Esophagus muscularis mucosa (tissue), 4 donors: ENCODE results near the gene MIS18A. TPM values are rescaled to one million over a fixed set of nuclear protein-coding genes. Genes with fewer than 3 reads are reported as not detected.

ENCODE experiments used
- DNase-seq: peaks from one replicate; pipeline ENCODE4 v3.0.0-alpha.2; 2017; ENCODE audit errors: extremely low spot score
- H3K27ac ChIP-seq, 4 donors: fragments of 200-600 bp; sonication (generic); replicated peaks in 1 of 4; 1 replicate in 3 of 4; 2 replicates in 1 of 4; pipeline ENCODE4 v1.5.1; 2016 to 2019; ENCODE audit warnings: mild to moderate bottlenecking in 1 of 4
- H3K27me3 ChIP-seq, 4 donors: fragments of 200-600 bp; sonication (generic); one replicate each; pipeline versions ENCODE4 v1.5.1 to v1.6.0; 2016 to 2019
- H3K36me3 ChIP-seq, 4 donors: fragments of 200-600 bp; sonication (generic); one replicate each; pipeline ENCODE4 v1.5.1; 2016 to 2019
- H3K4me1 ChIP-seq, 4 donors: fragments of 200-600 bp; sonication (generic); one replicate each; pipeline ENCODE4 v1.5.1; 2016 to 2019
- H3K4me3 ChIP-seq, 4 donors: fragments of 200-600 bp; sonication (generic); 1 replicate in 2 of 4; 2 replicates in 2 of 4; pipeline ENCODE4 v1.5.1; 2016 to 2019; ENCODE audit warnings: mild to moderate bottlenecking in 4 of 4, moderate library complexity in 1 of 4
- H3K9me3 ChIP-seq, 4 donors: fragments of 200-600 bp; sonication (generic); 1 replicate in 3 of 4; 2 replicates in 1 of 4; pipeline ENCODE4 v1.5.1; 2016 to 2019
- EP300 ChIP-seq: sonication (generic); formaldehyde crosslinking; IDR thresholded peaks from one replicate; pipeline ENCODE4 v1.6.1; 2017; ENCODE audit warnings: antibody characterized with exemption
- POLR2A ChIP-seq: fragments of 450-650 bp; IDR thresholded peaks from one replicate; pipeline ENCODE4 v1.6.1; 2017; ENCODE audit warnings: antibody characterized with exemption, moderate library complexity, mild to moderate bottlenecking, low read depth
- POLR2AphosphoS5 ChIP-seq, 2 donors: sonication (generic); formaldehyde crosslinking; IDR thresholded peaks; one replicate each; pipeline ENCODE4 v1.6.1; 2017; ENCODE audit warnings: antibody characterized with exemption in 2 of 2
- WGBS: methylation state at CpG from one replicate; pipeline ENCODE4 v1.1.5; 2018; 5-methylcytosine and 5-hydroxymethylcytosine counted together
- intact Hi-C: fragments of 100-400 bp; cut with DNase I; formaldehyde crosslinking; loops from one replicate; pipeline ENCODE4 v1.15.1; 2023
- total RNA-seq, 4 donors: library from RNA; depleted of rRNA; stranded (reverse); fragments of >200 nt; gene quantifications; one replicate each; pipeline versions ENCODE4 v1.1.0 to v1.2.1, GENCODE V29; 2016
- TF ChIP-seq, protein P1 (sequence below), 3 experiments: fragments of 200-600 bp in 2 of 3; fragments of 450-650 bp in 1 of 3; sonication (generic) in 2 of 3; IDR thresholded peaks; one replicate each; pipeline ENCODE4 v1.5.1; 2017 to 2019; ENCODE audit warnings: antibody characterized with exemption in 3 of 3, mild to moderate bottlenecking in 2 of 3, moderate library complexity in 1 of 3

MIS18A gene
- total RNA-seq, 4 donors from 2014 or later, result 3.0 to 4.6 (median 3.2) TPM

GRCh38 chr21:32300117-32300681 lies 21.4 kb upstream of the MIS18A start:
- H3K4me1 ChIP-seq, result no peaks in the 10 kb centered on the region
- no peaks in the 10 kb centered on the region for H3K27me3 ChIP-seq
- no peak overlapping the region for H3K27ac ChIP-seq
- TF ChIP-seq, protein P1, sequence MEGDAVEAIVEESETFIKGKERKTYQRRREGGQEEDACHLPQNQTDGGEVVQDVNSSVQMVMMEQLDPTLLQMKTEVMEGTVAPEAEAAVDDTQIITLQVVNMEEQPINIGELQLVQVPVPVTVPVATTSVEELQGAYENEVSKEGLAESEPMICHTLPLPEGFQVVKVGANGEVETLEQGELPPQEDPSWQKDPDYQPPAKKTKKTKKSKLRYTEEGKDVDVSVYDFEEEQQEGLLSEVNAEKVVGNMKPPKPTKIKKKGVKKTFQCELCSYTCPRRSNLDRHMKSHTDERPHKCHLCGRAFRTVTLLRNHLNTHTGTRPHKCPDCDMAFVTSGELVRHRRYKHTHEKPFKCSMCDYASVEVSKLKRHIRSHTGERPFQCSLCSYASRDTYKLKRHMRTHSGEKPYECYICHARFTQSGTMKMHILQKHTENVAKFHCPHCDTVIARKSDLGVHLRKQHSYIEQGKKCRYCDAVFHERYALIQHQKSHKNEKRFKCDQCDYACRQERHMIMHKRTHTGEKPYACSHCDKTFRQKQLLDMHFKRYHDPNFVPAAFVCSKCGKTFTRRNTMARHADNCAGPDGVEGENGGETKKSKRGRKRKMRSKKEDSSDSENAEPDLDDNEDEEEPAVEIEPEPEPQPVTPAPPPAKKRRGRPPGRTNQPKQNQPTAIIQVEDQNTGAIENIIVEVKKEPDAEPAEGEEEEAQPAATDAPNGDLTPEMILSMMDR (IDR thresholded peaks at IDR 0.05), result no peak
- peak in 1 of 2 donors; percentile 53 for TF ChIP-seq POLR2AphosphoS5 (IDR thresholded peaks at IDR 0.05)
- no peak for TF ChIP-seq POLR2A
- no peak for DNase-seq
- intact Hi-C loops, result no loop called here
- no peak overlapping the region for H3K4me3 ChIP-seq
- no peaks in the 10 kb centered on the region for H3K36me3 ChIP-seq
- no peaks in the 10 kb centered on the region for H3K9me3 ChIP-seq
- WGBS, result 94% methylated on average over 41 of the region's 41 CpGs

- Histone ChIP-seq H3K36me3 (no peaks in the 10 kb centered on the region), H3K27ac (no peak overlapping the region), H3K4me3 (no peak overlapping the region), H3K27me3 (no peaks in the 10 kb centered on the region), H3K9me3 (no peaks in the 10 kb centered on the region), H3K4me1 (no peaks in the 10 kb centered on the region)
- intact Hi-C loops, result no loop called here
- WGBS, result 86% methylated on average over 6 of the region's 6 CpGs
- no peak for TF ChIP-seq EP300
- no peak for TF ChIP-seq POLR2AphosphoS5 (IDR thresholded peaks at IDR 0.05)
- TF ChIP-seq, protein P1 (IDR thresholded peaks at IDR 0.05), result no peak
- no peak for TF ChIP-seq POLR2A
- DNase-seq, result no peak
These were observed 20.8 kb upstream of the MIS18A start for GRCh38 chr21:32299695-32300094.

GRCh38 chr21:32298658-32299081 lies 19.8 kb upstream of the MIS18A start, which contains the start of gene MRAP:
MRAP (plus strand) TSS chr21:32298855; CDS start chr21:32298972, 117 bp downstream.
- H3K36me3 ChIP-seq, result no peaks in the 10 kb centered on the region
- 91% methylated on average over 7 of the region's 14 CpGs for WGBS
- no peaks in the 10 kb centered on the region for H3K27me3 ChIP-seq
- no peaks in the 10 kb centered on the region for H3K4me1 ChIP-seq
- DNase-seq, result no peak
- intact Hi-C loops, result no loop called here
- no peak within 1 kb of the TSS for H3K27ac ChIP-seq
- no peak within 1 kb of the TSS for H3K4me3 ChIP-seq
- no peaks in the 10 kb centered on the region for H3K9me3 ChIP-seq
- TF ChIP-seq POLR2AphosphoS5 (IDR thresholded peaks at IDR 0.05) (no peak), POLR2A (no peak), EP300 (no peak)
- TF ChIP-seq, protein P1 (IDR thresholded peaks at IDR 0.05), result no peak

- intact Hi-C loops, result no loop called here
These were observed 19.3 kb upstream of the MIS18A start for GRCh38 chr21:32298148-32298559.

GRCh38 chr21:32297449-32297848 lies 18.6 kb upstream of the MIS18A start:
- Histone ChIP-seq H3K9me3 (no peaks in the 10 kb centered on the region), H3K4me1 (no peaks in the 10 kb centered on the region), H3K36me3 (no peaks in the 10 kb centered on the region), H3K27ac (no peak overlapping the region), H3K4me3 (no peak overlapping the region), H3K27me3 (no peaks in the 10 kb centered on the region)
- WGBS, result 90% methylated on average over 7 of the region's 7 CpGs
- TF ChIP-seq, protein P1 (IDR thresholded peaks at IDR 0.05), result no peak
- no peak for TF ChIP-seq POLR2A
- TF ChIP-seq POLR2AphosphoS5 (IDR thresholded peaks at IDR 0.05), result no peak
- TF ChIP-seq EP300, result no peak
- no peak for DNase-seq
- intact Hi-C loops, result no loop called here

More at GRCh38 chr21:32298148-32298559, 19.3 kb upstream of the MIS18A start:
- Histone ChIP-seq H3K27ac (no peak overlapping the region), H3K36me3 (no peaks in the 10 kb centered on the region), H3K27me3 (no peaks in the 10 kb centered on the region), H3K4me3 (no peak overlapping the region), H3K9me3 (no peaks in the 10 kb centered on the region), H3K4me1 (no peaks in the 10 kb centered on the region)
- WGBS, result 90% methylated on average over 6 of the region's 6 CpGs
- TF ChIP-seq EP300 (no peak), POLR2A (no peak)
- DNase-seq, result no peak
